ENCODE data around the gene RPS19BP1. TPM values are rescaled to one million over a fixed set of nuclear protein-coding genes. Genes with fewer than 3 reads are reported as not detected.

The RPS19BP1 gene
- total RNA-seq (100 to 1,000 TPM in 2 of 9 donors, 10 to 100 TPM in 7; 33.2 to 108 (median 44.5) TPM), polyA plus RNA-seq (100 to 1,000 TPM; 154 to 220 TPM)
- long read RNA-seq, donor 1, transcript RPS19BP1-201 (4 exons, 927 nt) = major isoform, 37 of 43 reads
- long read RNA-seq, donor 1, partial matches to known transcripts = 0 of 43 reads
- long read RNA-seq, donor 1, other reads (novel, unspliced or antisense) = 3 of 43 reads
- long read RNA-seq, donor 2, transcript RPS19BP1-201 (4 exons, 927 nt) = major isoform, 41 of 48 reads
- long read RNA-seq, donor 2, partial matches to known transcripts = 0 of 48 reads
- long read RNA-seq, donor 2, other reads (novel, unspliced or antisense) = 5 of 48 reads
- long read RNA-seq, donor 3, transcript RPS19BP1-201 (4 exons, 927 nt) = major isoform, 38 of 44 reads
- long read RNA-seq, donor 3, partial matches to known transcripts = 0 of 44 reads
- long read RNA-seq, donor 3, other reads (novel, unspliced or antisense) = 2 of 44 reads

GRCh38 chr22:39532215-39533073 lies at the start of gene RPS19BP1:
RPS19BP1 (minus strand) TSS chr22:39532748; CDS start chr22:39532738, 10 bp downstream.
- intact Hi-C loops (cut with DNase I) = loop anchor here (5.0 to 10.0 kb wide), 7 partner anchors 190 to 1105 kb away; partner anchors contain the start of genes ADSL (in 9 of the 10) and MRTFA (in 1 of the 10)
- Histone ChIP-seq H3K36me3 (peaks cover 0 to 34% (median 16%) of the 10 kb centered on the region in 9 donors), H3K4me3 (peak within 1 kb of the TSS; percentile 53 to 96 (median 85)), H3K27me3 (no peaks in the 10 kb centered on the region), H3K4me1 (peaks cover 7 to 56% (median 43%) of the 10 kb centered on the region in 12 donors), H3K27ac (peak within 1 kb of the TSS; percentile 66 to 97 (median 92)), H3K9me3 (no peaks in the 10 kb centered on the region)
- 0 to 1% (median 0%) methylated on average over 55 to 67 of the region's 67 CpGs for WGBS, 4 donors
- DNase-seq = peak; percentile 98 to 100 (median 99)
- ATAC-seq = peak; percentile 87 to 92 (median 88)
- no peak for TF ChIP-seq CTCF (IDR thresholded peaks at IDR 0.05)
- TF ChIP-seq POLR2A (IDR thresholded peaks at IDR 0.05) = peak in 1 of 2 donors; percentile 89

- peaks cover 0 to 36% (median 5%) of the 10 kb centered on the region in 9 donors for H3K27me3 ChIP-seq
- H3K9me3 ChIP-seq = no peaks in the 10 kb centered on the region
- TF ChIP-seq CTCF (IDR thresholded peaks at IDR 0.05) (no peak), POLR2A (IDR thresholded peaks at IDR 0.05) (no peak)
- H3K4me3 ChIP-seq = no peak overlapping the region
- WGBS, 4 donors = 85 to 93% (median 89%) methylated on average over 8 of the region's 8 CpGs
- no peaks in the 10 kb centered on the region for H3K36me3 ChIP-seq
- DNase-seq = no peak
- intact Hi-C loops (cut with DNase I) = no loop called here
- no peaks in the 10 kb centered on the region for H3K4me1 ChIP-seq
- no peak for ATAC-seq
- no peak overlapping the region for H3K27ac ChIP-seq
These were observed 48.8 kb upstream of the RPS19BP1 start for GRCh38 chr22:39581303-39581702.

- TF ChIP-seq CTCF (IDR thresholded peaks at IDR 0.05) = no peak
- TF ChIP-seq POLR2A (IDR thresholded peaks at IDR 0.05) = no peak
- Histone ChIP-seq H3K4me1 (no peaks in the 10 kb centered on the region), H3K36me3 (no peaks in the 10 kb centered on the region), H3K4me3 (no peak overlapping the region), H3K27ac (no peak overlapping the region), H3K9me3 (no peaks in the 10 kb centered on the region), H3K27me3 (peaks cover 0 to 36% (median 5%) of the 10 kb centered on the region in 9 donors)
- 82 to 88% (median 87%) methylated on average over 6 of the region's 6 CpGs for WGBS, 4 donors
- no peak for DNase-seq
- ATAC-seq = no peak
- intact Hi-C loops (cut with DNase I) = no loop called here
These were observed 48.2 kb upstream of the RPS19BP1 start for GRCh38 chr22:39580795-39581194.

All from heart left ventricle (tissue), 16 donors.